Mesodermal cell (in vitro differentiated cells): ENCODE data around the gene COTL1.
"Not testable (repeated sequence)": the region's sequence is repeated elsewhere in the genome, so short reads cannot be mapped to it uniquely, and the experiment has no call there.

Experiments used
- H3K27ac ChIP-seq: 2 replicates; pipeline ENCODE4 v1.7.0; 2013; ENCODE audit warnings: mild to moderate bottlenecking, low read depth, low read length, moderate library complexity; ENCODE audit not compliant: severe bottlenecking
- H3K36me3 ChIP-seq: 2 replicates; pipeline ENCODE4 v1.7.1; 2013; ENCODE audit warnings: mild to moderate bottlenecking, low read length, moderate library complexity; ENCODE audit not compliant: control insufficient read depth, insufficient read depth
- H3K4me1 ChIP-seq: one replicate; pipeline ENCODE4 v1.7.1; 2013; ENCODE audit warnings: mild to moderate bottlenecking, low read length; ENCODE audit not compliant: insufficient read depth, control insufficient read depth, poor library complexity, severe bottlenecking
- H3K4me3 ChIP-seq: 2 replicates; pipeline ENCODE4 v1.7.0; 2013; ENCODE audit warnings: low read length, control low read depth, mild to moderate bottlenecking; ENCODE audit not compliant: insufficient read depth, poor library complexity, severe bottlenecking; ENCODE audit errors: extremely low read depth
- H3K9me3 ChIP-seq: 2 replicates; pipeline ENCODE4 v1.7.1; 2013; ENCODE audit warnings: mild to moderate bottlenecking, low read length, moderate library complexity; ENCODE audit not compliant: control insufficient read depth
- WGBS, 2 experiments: methylation state at CpG; one replicate each; pipeline ENCODE4 v1.1.5; 2013; ENCODE audit warnings: missing lambda C conversion rate in 2 of 2; ENCODE audit not compliant: insufficient coverage in 2 of 2; 5-methylcytosine and 5-hydroxymethylcytosine counted together

Gene COTL1

GRCh38 chr16:84560269-84560668, 57.6 kb downstream of the COTL1 start:
- Histone ChIP-seq H3K4me1 (peaks cover 7% of the 10 kb centered on the region), H3K9me3 (no peaks in the 10 kb centered on the region), H3K4me3 (no peak overlapping the region), H3K27ac (no peak overlapping the region), H3K36me3 (peaks cover 38% of the 10 kb centered on the region)
- WGBS, 2 experiments: 93 to 98% methylated on average over 5 of the region's 5 CpGs

GRCh38 chr16:84559311-84559932, 58.5 kb downstream of the COTL1 start:
- Histone ChIP-seq H3K4me3 (no peak overlapping the region), H3K27ac (no peak overlapping the region), H3K36me3 (peaks cover 32% of the 10 kb centered on the region), H3K9me3 (no peaks in the 10 kb centered on the region), H3K4me1 (peaks cover 7% of the 10 kb centered on the region)
- 79 to 93% methylated on average over 7 to 9 of the region's 14 CpGs for WGBS, 2 experiments

- peaks cover 26% of the 10 kb centered on the region for H3K36me3 ChIP-seq
- H3K4me1 ChIP-seq, H3K9me3 ChIP-seq, H3K4me3 ChIP-seq: not testable (repeated sequence)
- WGBS, 2 experiments: 77 to 80% methylated on average over 5 of the region's 5 CpGs
- peak overlapping the region; percentile 36 for H3K27ac ChIP-seq
Observed at GRCh38 chr16:84558850-84559249, 59.0 kb downstream of the COTL1 start.

GRCh38 chr16:84557504-84557903, 60.4 kb downstream of the COTL1 start:
- 66 to 72% methylated on average over 5 to 6 of the region's 6 CpGs for WGBS, 2 experiments

GRCh38 chr16:84557059-84557458, 60.8 kb downstream of the COTL1 start:
- H3K27ac ChIP-seq: no peak overlapping the region
- no peak overlapping the region for H3K4me3 ChIP-seq
- 44 to 78% methylated on average over 2 of the region's 6 CpGs for WGBS, 2 experiments
- no peaks in the 10 kb centered on the region for H3K9me3 ChIP-seq
- peaks cover 7% of the 10 kb centered on the region for H3K4me1 ChIP-seq
- peaks cover 8% of the 10 kb centered on the region for H3K36me3 ChIP-seq

More at GRCh38 chr16:84557504-84557903, 60.4 kb downstream of the COTL1 start:
- Histone ChIP-seq H3K9me3 (no peaks in the 10 kb centered on the region), H3K4me3 (no peak overlapping the region), H3K36me3 (peaks cover 13% of the 10 kb centered on the region), H3K4me1 (peaks cover 7% of the 10 kb centered on the region), H3K27ac (no peak overlapping the region)

- no peak overlapping the region for H3K4me3 ChIP-seq
- no peaks in the 10 kb centered on the region for H3K36me3 ChIP-seq
- no peak overlapping the region for H3K27ac ChIP-seq
- peaks cover 7% of the 10 kb centered on the region for H3K4me1 ChIP-seq
- 75 to 82% methylated on average over 12 to 13 of the region's 19 CpGs for WGBS, 2 experiments
- no peaks in the 10 kb centered on the region for H3K9me3 ChIP-seq
Observed at GRCh38 chr16:84555418-84556196, 62.3 kb downstream of the COTL1 start.

- H3K27ac ChIP-seq: no peak overlapping the region
- no peak overlapping the region for H3K4me3 ChIP-seq
- no peaks in the 10 kb centered on the region for H3K4me1 ChIP-seq
- H3K9me3 ChIP-seq: no peaks in the 10 kb centered on the region
- H3K36me3 ChIP-seq: no peaks in the 10 kb centered on the region
- WGBS, 2 experiments: 91 to 94% methylated on average over 9 to 11 of the region's 11 CpGs
Observed at GRCh38 chr16:84554627-84555328, 63.1 kb downstream of the COTL1 start.

- no peaks in the 10 kb centered on the region for H3K9me3 ChIP-seq
- no peaks in the 10 kb centered on the region for H3K36me3 ChIP-seq
- 95 to 98% methylated on average over 5 to 11 of the region's 11 CpGs for WGBS, 2 experiments
- H3K4me3 ChIP-seq: no peak overlapping the region
- H3K4me1 ChIP-seq: no peaks in the 10 kb centered on the region
- H3K27ac ChIP-seq: no peak overlapping the region
Observed at GRCh38 chr16:84553873-84554399, 63.9 kb downstream of the COTL1 start.

GRCh38 chr16:84552135-84552534, 65.7 kb downstream of the COTL1 start:
- H3K4me3 ChIP-seq: no peak overlapping the region
- no peak overlapping the region for H3K27ac ChIP-seq
- WGBS, 2 experiments: 81 to 93% methylated on average over 3 to 4 of the region's 4 CpGs
- H3K4me1 ChIP-seq: peaks cover 11% of the 10 kb centered on the region
- no peaks in the 10 kb centered on the region for H3K9me3 ChIP-seq
- H3K36me3 ChIP-seq: no peaks in the 10 kb centered on the region

GRCh38 chr16:84550096-84550495, 67.8 kb downstream of the COTL1 start:
- Histone ChIP-seq H3K4me1 (peaks cover 13% of the 10 kb centered on the region), H3K27ac (peak overlapping the region; percentile 18), H3K9me3 (no peaks in the 10 kb centered on the region), H3K36me3 (no peaks in the 10 kb centered on the region), H3K4me3 (no peak overlapping the region)
- WGBS, 2 experiments: 89 to 92% methylated on average over 3 of the region's 4 CpGs
